HG03575 (cell line): ENCODE data around the gene ANKRD16.
"Not testable (repeated sequence)": the region's sequence is repeated elsewhere in the genome, so short reads cannot be mapped to it uniquely, and the experiment has no call there.

Experiments used
- ATAC-seq: cut with Tn5 transposase; IDR thresholded peaks from one replicate; pipeline ENCODE4 v1.9.1; 2021; ENCODE audit not compliant: unreplicated experiment, insufficient number of reproducible peaks, low FRiP score; ENCODE audit errors: extremely low read depth

ANKRD16 gene

DNA sequence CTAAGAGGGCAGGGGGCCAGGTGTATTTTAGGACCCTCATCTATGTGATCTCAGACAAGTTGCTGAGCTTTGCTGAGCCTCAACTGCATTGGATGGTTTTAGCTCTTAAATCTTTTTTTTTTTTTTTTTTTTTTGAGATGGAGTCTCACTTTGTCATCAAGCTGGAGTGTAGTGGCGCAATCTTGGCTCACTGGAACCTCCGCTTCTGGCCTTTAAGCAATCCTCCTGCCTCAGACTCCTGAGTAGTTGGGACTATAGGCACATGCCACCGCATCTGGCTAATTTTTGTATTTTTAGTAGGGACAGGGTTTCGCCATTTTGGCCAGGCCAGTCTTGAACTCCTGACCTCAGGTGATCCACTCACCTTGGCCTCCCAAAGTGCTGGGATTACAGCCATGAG is 43.0 kb downstream of the ANKRD16 start:
- ATAC-seq, result not testable (repeated sequence)

DNA sequence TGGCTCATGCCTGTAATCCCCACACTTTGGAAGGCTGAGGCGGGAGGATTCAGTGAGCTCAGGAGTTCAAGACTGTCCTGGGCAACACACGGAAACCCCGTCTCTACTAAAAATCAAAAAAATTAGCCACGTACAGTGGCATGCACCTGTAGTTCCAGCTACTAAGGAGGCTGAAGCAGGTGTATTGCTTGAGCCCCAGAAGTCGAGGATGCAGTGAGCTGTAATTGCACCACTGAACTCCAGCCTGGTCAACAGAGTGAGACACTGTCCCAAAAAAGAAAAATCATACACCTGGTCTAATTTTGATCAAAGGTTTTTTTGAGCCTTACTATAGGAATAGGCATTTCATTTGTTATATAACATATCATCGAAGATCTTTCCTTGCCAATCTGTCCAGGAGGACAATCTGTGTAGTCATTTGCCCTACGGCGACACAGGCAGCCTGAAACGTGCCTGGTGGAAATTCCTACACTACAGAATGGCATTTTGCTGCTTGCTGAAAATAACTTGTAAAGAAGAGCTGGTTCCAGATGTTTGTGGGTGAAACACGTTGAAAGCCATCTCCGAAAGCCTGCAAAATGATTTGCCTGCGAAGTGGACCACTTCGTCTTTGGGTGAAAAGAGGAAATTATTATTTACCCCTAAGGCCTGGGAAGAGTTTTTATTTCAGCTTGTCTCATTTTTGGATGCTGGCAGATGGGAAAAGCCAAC is 45.2 kb downstream of the ANKRD16 start:
- ATAC-seq, result no peak

DNA sequence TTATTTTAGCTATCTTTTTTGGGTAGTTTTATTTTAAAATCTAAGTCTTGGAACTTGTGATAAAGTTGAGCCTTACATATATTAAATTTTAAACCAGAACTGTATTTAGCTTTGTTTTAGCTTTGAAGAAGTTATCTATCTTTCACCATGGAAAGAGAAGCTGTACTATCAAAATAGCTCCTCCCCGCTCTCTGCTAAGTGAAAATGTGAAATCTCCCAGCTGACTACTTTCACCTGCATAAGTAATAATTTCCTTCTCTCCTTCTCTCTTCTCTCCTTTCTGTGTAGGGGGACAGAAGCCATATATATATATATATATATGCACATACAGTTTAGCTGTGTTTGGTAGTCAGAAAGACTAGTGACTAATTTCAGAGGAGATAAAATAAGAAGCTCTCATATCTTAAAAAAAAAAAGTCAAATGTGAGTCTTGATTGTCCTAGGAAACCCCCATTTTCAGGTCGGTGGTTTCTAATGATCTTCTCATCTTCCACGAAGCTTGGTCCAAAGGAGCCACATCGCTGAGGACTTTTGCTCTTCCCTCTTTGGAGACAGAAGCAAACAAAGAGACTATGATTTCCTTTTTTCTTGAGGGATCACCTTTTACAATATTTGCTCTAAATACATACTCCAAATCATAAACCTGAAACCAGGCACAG is 45.9 kb downstream of the ANKRD16 start:
- no peak for ATAC-seq

DNA sequence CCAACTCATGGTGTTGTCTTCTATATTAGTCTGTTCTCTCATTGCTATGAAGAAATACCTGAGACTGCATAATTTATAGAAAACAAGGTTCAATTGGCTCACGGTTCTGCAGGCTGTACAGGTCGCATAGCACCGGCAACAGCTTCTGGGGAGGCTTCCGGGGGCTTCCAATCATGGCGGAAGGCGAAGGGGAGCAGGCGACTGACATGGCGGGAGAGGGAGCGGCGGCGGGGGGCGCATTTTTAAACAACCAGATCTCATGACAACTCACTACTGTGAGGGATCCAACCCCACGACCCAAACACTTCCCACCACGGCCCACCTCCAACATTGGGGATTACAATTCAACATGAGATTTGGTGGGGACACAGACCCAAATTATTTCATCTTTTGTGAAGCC is 47.7 kb downstream of the ANKRD16 start:
- no peak for ATAC-seq

DNA sequence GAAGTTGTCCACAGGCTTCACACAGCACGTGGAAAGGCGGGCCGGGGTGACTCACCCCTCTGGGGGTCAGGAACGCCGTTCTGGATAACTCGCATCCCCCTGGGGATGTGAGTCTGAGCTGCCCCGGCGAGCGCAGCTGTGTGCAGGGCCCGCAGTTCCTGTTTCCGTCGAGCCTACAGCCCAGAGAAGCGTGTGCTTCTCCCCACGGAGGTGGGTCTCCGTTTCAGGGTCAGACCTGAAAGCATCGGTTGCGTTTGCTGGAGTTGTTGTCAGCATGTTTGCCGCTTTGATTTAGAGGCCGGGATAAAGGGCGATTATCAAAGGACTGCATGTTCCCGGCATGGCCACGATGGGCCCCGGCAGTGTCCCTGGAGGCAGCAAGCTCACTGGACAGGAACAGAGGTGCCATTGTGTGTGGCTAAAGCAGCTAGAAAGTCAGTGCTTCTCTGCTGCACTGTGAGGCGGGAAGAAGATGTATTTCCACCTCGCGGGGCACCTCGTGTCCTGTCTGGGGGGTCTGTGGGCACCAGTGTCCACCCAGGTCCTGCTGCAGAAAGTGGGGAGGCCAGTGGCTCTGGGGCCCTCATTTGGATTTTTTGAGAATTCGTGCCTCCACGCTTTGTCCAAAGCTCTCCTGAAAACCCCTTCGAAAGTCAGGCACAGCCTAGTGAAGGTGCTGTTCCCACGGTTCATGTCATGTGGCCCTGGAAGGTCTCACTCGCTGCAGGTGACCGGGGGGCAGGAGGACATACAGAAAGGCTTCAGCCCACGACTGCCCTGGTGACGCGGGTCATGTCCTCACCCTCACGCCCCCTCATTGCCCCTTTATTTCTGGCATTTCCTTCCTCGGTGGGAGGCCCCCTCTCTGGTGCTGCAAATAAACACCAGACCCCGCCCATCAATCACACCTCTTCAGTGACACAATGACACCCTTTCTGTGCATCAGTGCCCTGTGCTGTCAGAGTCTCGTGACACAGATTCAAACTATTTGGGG is 49.1 kb downstream of the ANKRD16 start:
- ATAC-seq, result peak; percentile 39

DNA sequence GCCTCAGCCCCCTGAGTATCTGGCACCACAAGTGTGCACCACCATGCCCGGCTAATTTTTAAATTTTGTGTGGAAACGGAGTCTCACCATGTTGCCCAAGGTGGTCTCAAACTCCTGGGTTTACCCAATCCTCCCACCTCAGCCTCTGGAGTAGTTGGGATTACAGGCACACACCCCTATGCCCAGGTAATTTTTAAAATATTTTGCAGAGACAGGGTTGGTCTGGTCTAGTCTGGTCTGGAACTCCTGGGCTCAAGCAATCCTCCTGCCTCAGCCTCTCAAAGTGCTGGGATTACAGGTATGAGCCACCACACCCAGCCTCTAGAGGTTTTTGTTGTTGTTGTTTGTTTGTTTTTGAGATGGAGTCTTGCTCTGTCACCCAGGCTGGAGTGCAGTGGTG is 53.5 kb downstream of the ANKRD16 start:
- ATAC-seq, result not testable (repeated sequence)

DNA sequence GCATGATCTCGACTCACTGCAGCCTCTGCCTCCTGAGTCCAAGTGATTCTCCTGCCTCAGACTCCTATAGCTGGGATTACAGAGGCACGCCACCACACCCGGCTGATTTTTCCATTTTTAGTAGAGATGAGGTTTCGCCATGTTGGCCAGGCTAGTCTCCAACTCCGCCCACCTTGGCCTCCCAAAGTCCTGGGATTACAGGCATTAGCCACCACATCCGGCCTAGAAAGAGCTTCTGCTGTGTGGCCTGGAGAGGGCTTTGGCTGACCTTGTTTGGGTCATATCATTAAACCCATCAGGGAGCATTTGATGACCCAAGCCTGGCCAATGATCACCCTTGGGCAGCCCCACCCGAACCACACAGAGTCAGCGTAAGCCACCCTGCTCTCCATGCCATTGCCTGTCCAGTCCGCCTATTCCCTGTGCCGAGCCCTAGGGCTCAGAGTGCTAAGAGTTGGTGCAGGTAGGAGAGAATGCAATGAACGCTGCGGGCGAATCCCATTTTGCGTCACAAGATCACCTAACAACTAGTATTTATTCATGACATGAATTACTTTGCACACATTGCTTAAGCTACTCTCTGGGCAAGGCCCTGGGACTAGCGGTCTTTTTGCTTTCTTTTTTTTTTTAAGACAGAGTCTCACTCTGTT is 54.1 kb downstream of the ANKRD16 start:
- ATAC-seq, result no peak

DNA sequence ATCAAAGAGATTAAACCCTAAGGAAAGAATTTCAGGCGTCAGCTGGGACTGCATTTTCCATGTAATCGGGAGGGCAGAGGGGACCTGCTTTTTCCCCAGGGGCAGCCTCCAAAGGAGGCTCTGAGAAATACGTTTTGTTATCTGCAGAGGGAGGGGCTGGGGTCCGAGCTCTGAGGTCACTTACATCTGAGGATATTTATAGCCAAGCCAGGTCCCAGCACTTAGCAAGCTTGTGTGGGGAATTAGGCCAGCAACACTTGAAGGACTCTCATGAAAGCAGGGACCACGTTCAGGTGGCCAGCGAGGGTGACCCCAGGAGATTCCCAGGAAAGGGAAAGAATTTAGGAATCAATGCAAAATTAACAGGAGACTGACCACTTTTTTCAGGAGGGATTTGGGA is 55.9 kb downstream of the ANKRD16 start:
- no peak for ATAC-seq

DNA sequence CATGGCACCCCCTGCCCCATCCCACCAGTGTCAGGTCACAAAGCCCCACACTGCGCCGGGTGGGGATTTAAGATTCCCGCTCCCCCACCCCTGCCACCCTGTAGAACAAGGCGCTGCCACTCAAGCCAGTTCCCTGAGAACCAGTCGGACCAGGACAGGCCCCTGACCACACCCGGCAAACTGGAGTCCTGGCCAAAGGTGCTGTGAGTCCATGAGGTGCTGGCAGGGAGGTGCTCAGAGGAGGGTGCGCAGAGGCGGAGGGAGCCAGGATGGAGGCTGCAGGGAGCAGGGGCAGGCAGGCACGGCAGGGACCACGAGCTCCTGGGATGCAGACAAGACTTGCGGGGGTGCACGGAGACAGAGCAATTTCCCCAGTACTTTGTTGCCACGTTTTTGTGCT is 56.7 kb downstream of the ANKRD16 start:
- ATAC-seq, result no peak

DNA sequence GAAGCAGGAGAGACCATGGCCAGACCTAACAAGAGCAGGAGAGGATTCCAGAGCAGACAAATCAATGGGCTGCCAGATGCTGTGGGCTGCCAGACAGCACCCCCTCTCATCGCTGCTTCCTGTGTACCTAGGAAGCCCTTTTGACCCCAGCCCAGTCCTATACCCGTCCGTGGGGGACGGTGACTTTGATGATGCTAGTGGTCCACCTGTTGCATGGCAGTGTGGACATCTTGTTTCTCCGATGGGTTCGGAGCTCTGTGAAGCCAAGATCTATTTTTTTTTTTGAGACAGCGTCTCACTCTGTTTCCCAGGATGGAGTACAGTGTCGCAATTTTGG is 58.3 kb downstream of the ANKRD16 start:
- no peak for ATAC-seq

DNA sequence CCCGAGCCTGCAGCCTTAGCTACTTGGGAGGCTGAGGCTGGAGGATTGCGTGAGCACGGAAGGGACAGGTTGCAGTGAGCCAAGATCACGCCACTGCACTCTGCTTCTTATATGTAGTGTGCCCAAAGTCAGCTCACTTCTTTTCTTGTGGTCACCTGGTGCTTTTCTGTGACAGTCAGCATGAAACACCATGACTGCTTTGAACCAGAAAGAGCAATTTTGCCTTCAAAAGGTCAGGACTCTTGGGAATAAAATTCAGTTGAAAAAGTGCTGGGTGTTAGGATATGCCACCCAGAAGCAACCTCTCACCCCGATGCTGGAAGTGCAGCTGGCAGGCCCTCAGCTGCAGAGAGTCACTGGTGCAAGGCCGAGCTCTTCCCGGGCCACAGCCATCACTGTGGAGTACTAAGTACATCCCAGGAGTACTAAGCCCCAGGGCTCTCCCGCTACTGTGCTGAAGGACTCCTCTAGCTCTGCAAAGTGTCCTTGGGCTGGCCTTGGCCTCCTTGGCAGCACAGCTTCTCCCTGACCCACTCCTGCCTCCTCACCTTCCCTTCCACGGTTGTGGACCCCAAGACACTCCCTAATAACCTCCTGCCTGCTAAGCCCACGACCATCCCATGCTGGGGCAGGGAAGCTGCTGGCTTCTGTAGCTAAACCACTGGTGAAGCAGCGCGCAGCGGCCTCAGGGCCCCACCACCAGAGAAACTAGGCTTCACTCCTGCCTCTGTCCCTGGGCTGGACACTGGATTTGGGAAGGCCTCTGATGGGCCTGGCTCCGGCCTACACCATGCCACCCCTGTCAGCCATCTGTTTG is 58.9 kb downstream of the ANKRD16 start:
- ATAC-seq, result no peak

DNA sequence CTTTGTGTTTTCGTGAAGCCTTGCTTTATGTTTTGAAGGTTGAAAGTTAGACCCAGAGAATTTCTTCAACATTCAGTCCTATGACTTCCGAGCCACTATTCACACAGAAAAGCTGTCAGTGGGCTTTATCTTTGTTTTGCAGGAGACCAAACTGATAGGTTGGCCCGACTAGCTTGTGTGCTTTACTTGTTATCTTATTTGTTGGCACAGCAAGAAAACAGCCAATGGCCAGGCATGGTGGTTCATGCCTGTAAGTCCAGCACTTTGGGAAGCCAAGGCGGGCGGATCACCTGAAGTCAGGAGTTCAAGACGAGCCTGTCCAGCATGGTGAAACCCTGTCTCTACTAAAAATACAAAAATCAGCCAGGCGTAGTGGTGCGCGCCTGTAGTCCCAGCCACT is 60.4 kb downstream of the ANKRD16 start:
- ATAC-seq, result no peak

DNA sequence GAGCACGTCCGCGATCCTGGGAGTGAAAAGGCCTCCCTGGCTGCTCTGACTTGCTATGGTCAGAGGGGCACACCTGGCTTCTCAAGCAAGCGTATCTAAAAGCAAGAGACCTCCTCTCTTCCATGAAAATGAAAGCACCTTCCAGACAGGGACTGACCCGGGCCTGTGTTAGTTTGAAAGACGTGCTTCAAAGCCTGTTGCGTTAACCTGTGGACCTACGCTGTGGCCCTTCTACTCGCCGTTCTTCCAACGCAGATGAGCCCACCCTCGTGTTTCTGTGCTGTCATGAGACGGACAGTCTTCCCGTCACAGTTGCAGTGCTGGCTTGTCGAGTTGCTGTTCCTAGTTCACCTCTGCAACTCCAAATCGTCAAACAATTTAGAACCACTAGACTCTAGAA is 61.0 kb downstream of the ANKRD16 start:
- ATAC-seq, result no peak

DNA sequence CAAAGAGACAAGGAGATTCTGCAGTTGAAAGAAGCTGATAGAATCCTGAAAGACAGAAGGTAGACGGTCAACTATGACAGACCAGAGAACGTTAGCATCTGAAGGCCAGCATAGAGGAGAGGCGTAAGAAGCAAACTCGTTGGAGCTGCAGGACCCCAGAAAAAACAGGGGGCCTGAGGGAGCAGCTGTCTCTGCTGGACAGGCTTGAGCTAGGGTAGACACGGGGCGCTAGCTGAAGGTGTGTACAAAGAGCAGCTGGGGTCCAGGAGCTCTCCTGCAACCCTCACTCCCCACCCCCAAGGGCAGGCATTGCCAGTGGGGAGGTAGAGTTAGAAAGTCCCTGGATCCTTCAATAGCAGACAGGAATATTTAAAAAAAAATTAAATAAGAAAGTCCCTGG is 61.9 kb downstream of the ANKRD16 start:
- no peak for ATAC-seq

DNA sequence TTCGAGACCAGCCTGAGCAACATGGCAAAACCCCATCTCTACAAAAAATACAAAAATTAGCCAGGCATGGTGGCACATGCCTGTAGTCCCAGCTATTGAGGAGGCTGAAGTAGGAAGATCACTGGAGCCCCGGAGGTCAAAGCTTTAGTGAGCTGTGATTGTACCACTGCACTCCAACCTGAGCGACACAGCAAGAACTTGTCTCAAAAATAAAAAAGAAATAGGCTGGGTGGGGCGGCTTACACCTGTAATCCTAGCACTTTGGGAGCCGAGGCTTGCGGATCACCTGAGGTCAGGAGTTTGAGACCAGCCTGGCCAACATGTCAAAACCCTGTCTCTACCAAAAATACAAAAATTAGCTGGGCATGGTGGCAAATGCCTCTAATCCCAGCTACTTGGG is 63.2 kb downstream of the ANKRD16 start:
- ATAC-seq, result not testable (repeated sequence)

DNA sequence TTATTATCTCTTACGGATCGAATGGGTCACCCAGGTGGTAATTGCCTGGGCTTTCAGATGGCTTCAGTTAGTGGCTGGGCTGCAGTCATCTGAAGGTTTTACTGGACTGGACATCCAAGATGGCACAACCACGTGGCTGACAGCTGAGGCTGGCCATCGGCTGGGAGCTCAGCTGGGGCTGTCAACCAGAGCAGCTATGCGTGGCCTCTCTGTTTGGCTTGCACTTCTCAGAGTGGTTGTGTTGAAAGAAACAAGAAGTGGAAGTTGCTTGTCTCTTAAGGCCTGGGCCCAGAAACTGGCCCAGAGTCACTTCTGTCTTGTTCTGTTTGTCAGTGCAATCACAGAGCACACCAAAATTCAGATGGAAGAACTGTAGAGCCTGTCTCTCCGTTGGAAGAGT is 70.8 kb downstream of the ANKRD16 start:
- ATAC-seq, result no peak

DNA sequence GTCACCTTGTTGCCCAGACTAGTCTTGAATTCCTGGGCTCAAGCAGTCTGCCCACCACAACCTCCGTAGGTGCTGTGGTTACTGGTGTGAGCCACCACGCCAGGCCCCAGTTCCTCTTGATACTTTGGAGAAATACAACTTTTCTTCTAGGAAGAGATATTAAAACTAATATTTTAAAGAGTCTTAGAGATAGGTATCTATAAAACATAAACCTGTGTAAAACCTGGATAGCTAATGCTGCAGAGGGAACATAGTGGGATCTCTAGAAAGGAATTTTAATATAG is 71.7 kb downstream of the ANKRD16 start:
- no peak for ATAC-seq

DNA sequence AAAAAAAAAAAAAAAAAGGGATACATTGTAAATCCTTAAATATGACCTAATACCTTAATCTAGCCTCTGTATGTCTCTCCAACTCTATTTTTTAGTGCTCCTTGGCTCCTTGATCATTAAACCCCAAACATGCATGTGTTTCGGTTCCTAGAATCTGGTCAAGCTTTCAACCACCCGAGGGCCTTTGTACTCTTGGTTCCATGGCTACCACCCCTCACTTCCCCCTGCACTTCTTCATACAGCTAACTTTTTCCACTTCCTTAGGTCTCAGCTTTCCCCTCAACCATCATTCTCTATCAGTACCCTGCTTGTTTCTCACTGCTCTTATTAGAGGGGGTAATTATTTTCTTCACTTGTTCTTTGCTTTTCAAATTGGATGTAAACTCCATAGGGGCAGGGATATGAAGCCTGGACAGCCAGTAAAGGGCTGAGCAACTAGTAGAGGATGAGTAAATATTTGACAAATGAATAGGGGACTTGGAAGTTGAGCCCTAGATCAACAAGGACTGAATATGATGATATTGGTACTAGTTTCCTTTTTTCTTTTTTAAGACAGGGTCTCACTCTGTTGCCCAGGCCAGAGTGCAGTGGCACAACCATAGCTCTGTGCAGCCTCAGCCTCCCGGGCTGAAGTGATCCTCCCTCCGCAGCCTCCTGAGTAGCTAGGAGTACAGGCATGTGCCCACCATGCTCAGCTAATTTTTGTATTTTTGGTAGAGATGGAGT is 72.2 kb downstream of the ANKRD16 start:
- ATAC-seq, result no peak
